ENCODE results near the gene MPZL1. TPM values are rescaled to one million over a fixed set of nuclear protein-coding genes. Genes with fewer than 3 reads are reported as not detected.
"Not testable (repeated sequence)": the region's sequence is repeated elsewhere in the genome, so short reads cannot be mapped to it uniquely, and the experiment has no call there.

MPZL1 gene
- total RNA-seq, 1 donor from 2014 or later = 99.4 TPM

DNA sequence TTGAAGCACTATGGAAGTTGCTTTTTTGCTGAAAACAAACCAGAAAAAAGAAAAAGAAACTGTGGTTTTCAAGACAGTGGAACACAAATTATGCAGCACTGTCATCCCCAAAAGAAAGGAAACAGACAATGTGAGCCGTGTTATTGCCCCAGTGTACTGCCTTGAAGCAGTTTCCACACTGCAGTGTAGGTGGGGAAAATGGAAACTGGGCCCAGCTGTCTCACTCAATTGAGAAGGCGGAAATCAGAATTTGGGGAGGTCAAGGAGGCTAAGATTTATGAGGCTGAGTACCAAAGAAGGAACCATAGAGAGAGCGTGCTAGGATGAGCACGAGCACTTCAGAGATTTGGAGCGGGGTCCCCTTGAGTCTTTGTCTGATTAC lies 55.5 kb downstream of the MPZL1 start:
- no peak for DNase-seq (ENCODE audit: low spot score)

DNA sequence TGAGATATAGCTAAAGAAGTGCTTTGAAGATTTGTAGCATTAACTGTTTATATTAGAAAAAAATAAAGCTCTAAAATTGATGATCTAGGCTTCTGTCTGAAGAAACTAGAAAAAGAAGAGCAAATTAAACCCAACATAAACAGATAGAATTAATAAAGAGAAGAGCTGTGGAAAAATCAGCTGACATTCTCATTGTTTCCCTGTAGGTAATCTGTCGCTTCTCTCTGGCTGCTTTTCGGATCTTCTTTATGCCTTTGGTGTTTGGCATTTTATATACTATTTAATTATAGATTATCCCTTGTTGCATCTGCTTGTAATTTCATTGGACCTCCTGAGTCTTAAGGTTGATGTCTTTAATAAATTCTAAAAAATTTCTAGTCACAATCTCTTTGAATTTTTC lies 59.8 kb downstream of the MPZL1 start:
- DNase-seq (ENCODE audit: low spot score) = no peak

DNA sequence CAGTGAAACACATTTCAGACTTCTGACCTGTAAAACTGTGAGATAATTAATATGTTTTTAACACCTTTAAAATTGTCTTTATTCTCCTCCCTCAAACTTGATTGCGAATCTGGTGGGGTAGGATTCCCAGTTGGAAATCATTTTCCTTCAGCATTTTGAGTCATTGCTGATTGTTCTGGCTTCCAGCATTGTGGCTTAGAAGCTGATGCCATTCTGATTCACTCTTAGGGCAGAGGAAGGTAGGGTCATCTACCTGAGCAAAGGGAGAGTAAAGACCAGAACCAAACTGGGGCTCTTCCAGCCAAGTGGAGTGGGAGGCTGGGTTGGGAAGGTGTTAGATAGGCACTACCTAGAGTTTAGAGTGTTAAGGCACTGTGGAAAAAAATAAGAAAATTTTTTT lies 61.2 kb downstream of the MPZL1 start:
- DNase-seq (ENCODE audit: low spot score) = no peak

DNA sequence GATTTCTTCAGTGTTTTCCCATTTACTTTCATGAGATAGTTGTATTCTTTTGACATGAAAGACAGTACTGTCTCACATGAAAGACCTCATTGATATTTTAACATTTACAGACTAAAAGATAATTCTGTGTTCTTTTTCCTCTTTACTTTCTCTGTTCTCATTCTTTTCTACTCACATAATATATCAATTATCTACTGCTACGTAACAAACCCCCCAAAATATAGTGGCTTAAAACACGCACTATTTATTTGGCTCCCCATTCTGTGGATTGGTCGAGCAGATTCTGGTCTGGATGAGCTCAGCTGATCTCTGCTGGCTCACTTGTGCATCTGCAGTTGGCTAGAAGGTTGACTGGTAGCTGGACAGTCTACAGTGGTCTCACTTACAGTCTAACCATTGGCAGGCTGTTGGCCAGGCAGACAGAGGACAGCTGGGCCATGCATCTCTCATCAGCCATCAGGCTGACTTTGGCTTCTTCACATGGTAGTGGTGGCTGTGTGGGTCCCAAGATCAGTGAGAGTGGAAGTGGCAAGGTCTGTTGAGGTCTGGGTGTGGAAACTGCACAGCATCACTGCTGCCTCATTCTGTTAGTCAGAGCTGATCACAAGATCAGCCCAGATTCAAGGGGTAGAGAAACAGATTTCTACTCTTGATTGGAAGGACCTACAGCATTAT lies 63.2 kb downstream of the MPZL1 start:
- no peak for DNase-seq (ENCODE audit: low spot score)

DNA sequence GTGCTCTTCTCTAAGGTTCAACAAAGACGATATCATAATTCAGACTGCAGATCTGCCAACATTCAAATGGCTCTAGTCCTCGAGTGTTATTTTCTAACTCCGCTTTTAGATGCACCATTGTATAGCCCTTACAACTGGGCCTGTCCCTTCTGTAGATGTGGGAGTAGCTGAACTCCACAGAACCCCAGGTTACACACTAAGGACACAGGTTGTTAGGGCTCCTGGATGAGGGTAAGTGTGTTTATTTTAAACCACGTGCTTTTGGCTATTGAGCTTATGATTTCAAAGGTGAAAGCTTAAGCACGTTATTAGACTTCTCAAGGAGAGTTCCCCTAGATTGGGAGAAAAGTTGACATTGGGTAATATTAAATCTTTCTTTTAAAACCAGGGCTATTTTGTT lies 64.7 kb downstream of the MPZL1 start:
- DNase-seq (ENCODE audit: low spot score) = no peak

DNA sequence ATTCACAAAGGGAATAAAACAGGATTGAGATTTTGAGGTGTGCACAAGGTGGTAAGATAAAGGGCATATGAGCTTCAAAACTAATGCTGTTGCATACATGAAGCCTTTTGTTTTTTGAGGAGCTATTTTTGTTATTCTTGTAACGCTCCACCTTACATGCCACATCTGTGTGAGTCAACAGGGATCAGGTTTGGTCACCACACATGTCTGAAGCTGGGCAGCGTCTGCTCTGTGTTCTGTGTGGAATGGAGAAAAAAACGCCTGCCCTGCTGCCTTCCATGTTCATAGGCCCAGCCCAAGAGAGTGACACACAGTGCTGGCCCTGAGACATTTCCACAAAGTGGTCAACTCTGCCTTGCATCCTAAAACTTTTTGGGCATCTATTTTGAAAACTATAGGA lies 67.7 kb downstream of the MPZL1 start:
- DNase-seq (ENCODE audit: low spot score) = no peak

DNA sequence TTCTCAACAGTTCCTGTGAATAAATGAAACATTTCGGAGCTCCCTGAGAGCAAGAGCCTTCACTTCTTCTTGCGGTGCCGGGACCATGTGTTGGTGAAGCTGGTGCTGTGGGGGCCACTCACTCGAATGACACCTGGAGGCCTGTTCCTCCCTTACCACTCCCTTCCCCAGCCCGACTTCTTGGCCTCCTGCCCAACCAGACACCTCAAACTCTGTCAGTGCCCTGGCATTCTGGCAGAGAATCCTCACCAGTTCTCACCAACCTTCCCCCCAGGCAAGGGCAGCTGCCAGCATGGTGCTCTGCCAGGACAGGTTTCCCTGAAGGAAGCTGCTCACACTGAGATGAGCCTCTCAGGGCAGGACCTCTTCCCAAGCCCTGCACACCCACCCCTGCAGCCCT lies 68.3 kb downstream of the MPZL1 start:
- DNase-seq (ENCODE audit: low spot score) = no peak

DNA sequence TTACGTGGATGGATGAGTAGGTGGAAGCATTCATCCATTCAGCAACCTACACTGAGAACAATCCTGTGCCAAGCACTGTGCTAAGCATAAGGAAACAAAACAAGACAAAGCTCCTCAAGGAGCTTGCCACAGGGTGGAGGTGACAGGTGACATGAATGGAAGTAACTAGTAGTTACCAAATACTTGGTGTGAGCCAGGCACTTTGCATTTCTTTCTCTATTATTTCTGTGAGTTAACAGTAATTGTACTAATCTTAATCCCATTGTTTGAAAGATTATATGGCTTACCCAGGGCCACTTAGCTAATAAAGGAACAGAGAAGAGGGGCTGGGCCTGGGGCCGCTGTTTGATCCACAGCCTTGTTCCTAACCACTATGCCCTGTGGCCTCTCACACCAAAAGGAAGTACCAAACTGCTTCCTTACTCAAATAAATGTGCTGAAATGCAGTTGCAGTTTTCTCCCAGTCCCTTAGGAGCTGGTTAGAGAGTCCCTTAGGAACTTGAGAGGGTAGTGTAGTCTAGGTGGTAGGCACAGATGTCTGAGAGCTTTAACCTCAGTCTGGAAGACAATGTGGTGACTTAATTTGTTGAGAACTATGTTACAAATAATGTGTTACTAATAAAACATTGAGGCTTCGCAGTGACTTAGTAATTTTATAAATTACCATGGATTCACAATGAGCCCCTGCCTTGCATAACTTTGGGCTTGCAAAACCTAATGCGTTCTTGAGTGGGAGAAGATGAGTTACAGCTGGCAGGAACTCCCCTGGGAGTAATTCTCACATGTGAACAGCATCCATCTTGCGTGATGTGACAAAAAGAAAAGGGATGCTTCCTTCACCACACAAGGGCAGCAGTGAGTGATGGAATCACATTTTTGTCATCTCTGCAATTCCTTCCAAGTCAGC lies 69.8 kb downstream of the MPZL1 start:
- no peak for DNase-seq (ENCODE audit: low spot score)

DNA sequence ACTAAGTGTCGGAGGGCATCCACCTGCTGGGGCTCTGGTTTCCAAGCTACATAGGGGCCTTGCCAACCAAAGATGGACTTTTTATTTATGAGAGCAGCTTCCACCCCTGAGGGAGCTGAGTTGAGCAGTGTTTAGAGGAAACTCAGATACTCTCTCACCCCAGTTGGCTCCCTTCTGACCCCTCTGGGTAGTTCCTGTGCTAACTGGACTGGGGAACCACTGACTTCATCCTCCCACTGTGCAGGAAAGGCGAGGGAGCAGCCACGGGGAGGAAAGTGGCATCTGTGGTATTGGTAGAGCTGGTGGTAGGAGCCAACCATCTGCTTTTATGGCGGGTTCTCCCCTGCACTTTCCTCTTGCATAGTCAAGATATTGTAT lies 70.4 kb downstream of the MPZL1 start:
- DNase-seq (ENCODE audit: low spot score) = no peak

DNA sequence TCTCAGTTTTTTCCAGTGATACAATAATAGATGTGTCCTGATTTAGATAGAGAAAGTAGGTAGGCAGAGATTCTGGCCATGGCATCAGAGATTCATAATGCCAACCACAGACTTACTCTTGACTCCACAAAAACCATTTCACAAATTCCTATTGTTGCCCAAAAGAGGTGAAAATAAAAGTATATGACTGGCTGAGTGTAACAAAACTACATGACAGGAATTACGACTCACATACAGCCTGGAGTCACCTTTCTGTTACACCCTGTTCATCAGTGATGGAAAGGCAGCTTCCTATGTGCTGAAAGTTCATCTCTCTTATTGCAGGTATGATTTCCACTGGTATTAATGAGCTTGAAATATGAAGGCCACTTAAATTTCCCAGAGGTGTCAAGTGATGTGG lies 72.3 kb downstream of the MPZL1 start:
- DNase-seq (ENCODE audit: low spot score) = no peak

DNA sequence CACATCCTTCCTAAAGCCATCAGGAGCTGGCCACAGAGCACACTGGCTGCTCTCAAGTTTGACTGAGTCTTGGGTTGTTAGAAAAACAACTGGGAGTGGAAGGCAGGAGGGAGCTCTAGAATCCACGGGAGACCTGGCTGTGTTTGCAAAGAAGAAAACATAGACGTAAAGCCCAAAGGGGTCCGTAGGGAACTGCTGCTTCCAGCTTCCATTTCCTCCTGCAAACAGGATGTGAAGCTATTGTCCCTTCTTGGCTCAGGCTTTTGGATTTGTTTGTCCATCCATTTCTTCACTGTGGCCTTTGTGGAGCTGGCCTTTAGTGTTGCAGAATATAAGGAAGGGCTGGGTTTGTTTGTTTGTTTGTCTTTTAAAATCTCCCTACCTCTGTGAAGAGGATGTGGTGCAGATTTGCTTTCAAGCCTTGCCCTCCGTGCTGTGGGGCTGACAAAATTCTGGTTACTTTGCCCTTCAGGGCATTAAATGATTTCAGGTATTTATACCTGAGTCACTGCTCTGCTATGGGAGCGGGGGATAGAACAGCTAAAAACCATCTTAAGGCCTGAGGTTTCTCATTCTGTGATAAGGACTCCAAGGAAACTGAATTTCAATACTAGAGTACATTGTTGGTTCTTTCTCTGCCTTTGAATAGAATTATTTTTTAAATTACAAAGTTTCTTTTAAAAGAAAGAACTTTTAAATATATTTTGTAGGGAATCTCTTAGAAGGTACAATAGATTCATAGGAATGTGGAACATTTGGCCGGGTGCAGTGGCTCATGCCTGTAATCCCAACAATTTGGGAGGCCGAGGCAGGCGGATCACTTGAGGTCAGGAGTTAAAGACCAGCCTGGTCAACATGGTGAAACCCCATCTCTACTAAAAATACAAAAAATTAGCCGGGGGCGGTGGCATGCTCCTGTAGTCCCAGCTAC lies 74.3 kb downstream of the MPZL1 start:
- no peak for DNase-seq (ENCODE audit: low spot score)

DNA sequence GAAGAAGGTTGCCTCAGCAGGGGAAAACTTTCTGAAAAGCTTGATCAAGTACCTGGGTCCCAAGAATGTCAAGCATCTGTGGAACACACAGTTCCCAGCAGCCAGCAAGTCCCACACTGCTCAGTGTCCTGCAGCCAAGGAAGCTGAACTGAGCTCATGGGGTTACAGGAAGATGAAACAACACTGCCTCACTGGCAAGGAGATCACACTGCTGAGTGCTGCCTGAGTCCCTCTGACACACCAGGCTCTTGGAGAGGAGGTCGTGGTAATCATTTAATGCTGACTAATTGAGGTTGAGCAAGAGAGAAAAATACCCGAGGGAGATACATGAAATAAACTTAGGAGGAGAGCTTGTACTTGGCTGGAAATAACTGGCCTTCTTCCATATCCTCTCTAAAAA lies 75.2 kb downstream of the MPZL1 start:
- DNase-seq (ENCODE audit: low spot score) = peak; percentile 70

DNA sequence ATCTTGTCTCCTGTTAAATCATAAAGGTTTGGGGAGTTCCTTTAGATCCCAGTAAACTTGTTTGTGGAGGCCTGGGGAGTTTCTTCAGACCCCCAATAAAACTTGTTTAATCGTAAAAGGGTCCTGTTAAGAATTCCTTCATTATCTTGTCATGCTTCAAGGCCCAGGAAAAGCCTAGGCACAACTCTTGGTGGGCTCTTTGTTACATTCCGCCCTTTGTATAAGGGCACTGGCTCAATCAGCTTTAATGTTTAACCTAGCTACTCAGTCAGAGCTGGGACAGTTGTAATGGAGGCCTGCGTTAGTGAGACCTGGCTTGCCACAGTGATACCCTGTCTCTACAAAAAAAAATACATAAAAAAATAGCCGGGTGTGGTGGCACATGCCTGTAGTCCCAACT lies 77.2 kb downstream of the MPZL1 start:
- no peak for DNase-seq (ENCODE audit: low spot score)

DNA sequence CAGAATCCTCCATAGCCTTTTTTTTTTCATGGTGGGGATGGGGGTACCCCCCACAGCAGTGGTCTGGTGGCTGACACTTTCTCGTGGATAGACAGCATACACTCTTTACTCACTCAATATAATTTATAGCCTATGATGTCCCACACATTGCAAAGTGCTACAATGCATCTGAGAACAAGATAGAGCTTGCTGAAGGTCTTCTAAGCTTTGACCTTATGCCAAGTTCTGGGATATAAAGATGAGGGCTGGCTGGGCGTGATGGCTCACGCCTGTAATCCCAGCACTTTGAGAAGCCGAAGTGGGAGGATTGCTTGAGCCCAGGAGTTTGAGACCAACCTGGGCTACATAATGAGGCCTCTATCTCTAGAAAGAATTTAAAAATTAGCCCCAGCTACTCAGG lies 78.0 kb downstream of the MPZL1 start:
- DNase-seq (ENCODE audit: low spot score) = no peak

DNA sequence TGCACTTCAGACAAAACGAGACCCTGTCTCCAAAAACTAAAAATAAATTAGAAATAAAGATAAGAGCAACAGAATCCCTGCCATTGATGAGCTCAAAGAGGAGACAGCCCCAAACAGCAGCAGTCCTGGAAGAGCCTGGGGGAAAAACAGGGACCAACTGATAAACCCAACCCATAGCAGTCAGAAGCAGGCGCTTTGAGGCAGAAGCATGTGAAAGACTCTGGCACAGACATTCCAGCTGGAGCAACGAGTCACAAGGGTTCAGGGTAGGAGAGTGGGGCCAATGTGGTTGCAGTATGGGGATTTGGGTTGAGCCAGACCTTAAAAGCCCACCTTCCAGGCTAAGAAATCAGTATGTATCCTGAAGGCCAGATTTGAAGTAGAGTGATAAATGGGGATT lies 78.5 kb downstream of the MPZL1 start:
- DNase-seq (ENCODE audit: low spot score) = no peak

DNA sequence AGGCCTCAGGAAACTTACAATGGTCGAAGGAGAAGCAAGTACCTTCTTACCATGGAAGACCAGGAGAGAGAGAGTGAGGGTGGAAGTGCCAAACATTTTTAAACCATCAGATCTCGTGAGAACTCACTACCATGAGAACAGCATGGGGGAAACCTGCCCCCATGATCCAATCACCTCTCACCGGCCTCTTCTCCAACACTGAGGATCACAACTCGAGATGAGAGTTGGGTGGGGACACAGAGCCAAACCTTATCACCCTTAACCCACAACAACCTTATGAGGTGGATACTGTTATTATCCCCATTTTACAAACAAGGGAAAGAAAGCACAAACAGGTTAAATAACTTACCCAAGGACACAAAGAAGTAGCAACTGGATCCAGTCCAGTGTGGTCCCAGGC lies 80.5 kb downstream of the MPZL1 start:
- DNase-seq (ENCODE audit: low spot score) = no peak

DNA sequence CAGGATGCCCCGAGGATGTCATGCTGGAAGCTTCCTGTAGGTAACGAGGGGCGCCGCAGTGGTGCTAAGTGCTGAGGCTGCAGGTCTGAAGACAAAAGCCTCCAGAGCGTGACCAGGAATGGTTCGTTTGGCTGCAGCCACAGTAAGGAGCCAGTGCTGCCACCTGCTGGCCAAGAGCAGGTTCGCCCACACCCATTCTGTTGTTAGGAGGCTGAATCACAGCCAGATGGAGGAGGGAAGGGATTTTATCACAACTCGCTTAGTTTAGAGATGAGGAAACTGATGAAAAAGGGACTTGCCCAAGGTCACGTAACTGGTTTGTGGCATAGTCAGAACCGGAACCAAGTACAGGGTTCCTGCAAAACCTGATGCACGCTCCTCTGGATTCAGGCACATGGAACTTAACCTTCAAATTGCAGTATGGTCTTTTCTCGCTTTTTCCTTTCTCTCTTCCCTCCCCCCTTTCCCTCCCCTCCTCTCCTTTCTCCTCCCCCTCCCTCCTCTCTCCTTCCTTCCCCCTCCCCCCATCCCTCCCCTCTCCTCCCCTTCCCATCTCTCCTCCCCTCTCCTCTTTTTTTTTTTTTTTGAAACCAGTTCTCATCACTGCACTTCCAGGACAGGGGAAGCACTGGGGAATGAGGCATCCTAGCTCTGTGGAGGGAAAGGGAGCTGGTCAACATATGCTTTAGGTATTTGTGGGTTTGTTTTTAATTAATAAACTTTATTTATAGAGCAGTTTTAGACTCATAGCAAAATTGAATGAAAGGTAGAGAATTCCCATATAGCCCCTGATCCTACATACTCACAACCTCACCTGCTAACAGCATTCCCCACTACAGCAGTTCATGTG lies 81.8 kb downstream of the MPZL1 start:
- peak; percentile 95 for DNase-seq (ENCODE audit: low spot score)

DNA sequence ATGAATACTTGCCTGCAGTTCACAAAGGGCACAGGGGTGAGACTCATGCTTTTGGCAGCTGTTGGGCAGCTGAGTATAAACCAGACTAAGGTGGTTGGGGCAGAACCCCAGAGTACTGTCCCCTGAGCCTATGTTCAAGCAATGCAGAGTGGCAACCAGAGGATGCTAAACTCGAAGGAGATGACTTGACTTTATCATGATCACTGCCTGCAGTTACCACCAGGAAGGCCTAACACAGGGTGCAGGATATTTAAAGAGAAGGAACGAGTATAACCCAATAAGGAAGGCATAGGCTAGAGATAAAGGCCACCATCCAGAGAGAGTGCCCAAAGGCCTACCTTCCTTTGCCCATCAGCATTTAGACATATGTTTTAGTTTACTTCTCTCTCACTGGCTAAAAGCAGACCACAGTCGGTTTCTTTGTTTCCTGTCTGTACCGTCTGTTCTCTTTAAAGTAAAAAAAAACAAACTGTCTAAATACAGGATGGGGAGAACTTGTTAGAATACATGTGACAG lies 83.3 kb downstream of the MPZL1 start:
- DNase-seq (ENCODE audit: low spot score) = no peak

DNA sequence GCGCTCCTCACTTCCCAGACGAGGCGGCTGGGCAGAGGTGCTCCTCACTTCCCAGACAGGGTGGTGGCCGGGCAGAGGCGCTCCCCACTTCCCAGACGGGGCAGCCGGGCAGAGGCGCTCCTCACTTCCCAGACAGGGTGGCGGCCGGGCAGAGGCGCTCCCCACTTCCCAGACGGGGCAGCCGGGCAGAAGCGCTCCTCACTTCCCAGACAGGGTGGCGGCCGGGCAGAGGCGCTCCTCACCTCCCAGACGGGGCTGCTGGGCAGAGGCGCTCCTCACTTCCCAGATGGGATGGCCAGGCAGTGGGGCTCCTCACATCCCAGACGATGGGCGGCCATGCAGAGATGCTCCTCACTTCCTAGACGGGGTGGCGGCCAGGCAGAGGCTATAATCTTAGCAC lies 84.5 kb downstream of the MPZL1 start:
- DNase-seq (ENCODE audit: low spot score) = not testable (repeated sequence)

DNA sequence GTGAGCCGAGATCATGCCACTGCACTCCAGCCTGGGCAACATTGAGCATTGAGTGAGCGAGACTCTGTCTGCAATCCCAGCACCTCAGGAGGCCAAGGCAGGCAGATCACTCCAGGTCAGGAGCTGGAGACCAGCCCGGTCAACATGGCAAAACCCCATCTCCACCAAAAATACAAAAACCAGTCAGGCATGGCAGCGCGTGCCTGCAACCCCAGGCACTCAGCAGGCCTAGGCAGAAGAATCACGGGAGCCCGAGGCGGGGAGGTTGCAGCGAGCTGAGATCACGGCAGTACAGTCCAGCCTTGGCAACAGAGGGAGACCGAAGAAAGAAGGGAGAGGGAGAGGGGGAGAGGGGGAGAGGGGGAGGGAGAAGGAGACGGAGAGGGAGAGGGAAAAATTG lies 84.9 kb downstream of the MPZL1 start:
- not testable (repeated sequence) for DNase-seq (ENCODE audit: low spot score)

DNA sequence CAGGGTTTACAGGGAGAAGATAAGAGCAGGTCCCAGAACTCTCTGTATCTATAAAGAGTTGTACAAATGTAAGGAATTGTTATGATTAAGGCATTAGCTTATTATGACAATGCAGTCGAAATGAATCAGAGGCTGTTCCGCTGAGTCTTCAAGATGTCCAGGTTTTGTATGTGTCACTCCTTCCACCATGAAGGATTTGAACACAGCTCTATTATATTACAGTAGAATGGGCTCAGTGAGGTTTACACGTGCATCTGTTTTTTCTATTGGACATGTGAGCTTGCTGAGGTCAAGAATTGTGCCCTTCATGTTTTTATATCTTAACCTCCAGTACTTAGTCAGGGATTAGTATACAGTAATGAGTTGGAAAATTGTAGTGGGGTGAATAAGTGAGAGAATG lies 86.3 kb downstream of the MPZL1 start:
- DNase-seq (ENCODE audit: low spot score) = no peak
